ENCODE results near the gene CHCHD3.

CHCHD3 gene

GRCh38 chr7:132755538-132756483 is 326.1 kb downstream of the CHCHD3 start:
- in situ Hi-C loops (cut with HindIII; ENCODE audit: low pct_ligation_motif_present, low pct_unique_long_range_greater_than_20kb, low sequenced_read_pairs), result no loop called here
- no peak for DNase-seq

GRCh38 chr7:132752431-132752830 is 329.5 kb downstream of the CHCHD3 start:
- DNase-seq, result no peak
- in situ Hi-C loops (cut with HindIII; ENCODE audit: low pct_ligation_motif_present, low pct_unique_long_range_greater_than_20kb, low sequenced_read_pairs), result no loop called here

- in situ Hi-C loops (cut with HindIII; ENCODE audit: low pct_ligation_motif_present, low pct_unique_long_range_greater_than_20kb, low sequenced_read_pairs), result no loop called here
- DNase-seq, result no peak
These were observed 330.6 kb downstream of the CHCHD3 start for GRCh38 chr7:132751244-132751647.

- in situ Hi-C loops (cut with HindIII; ENCODE audit: low pct_ligation_motif_present, low pct_unique_long_range_greater_than_20kb, low sequenced_read_pairs), result no loop called here
These were observed 331.2 kb downstream of the CHCHD3 start for GRCh38 chr7:132750530-132751217.

GRCh38 chr7:132750096-132750495 is 331.8 kb downstream of the CHCHD3 start:
- in situ Hi-C loops (cut with HindIII; ENCODE audit: low pct_ligation_motif_present, low pct_unique_long_range_greater_than_20kb, low sequenced_read_pairs), result no loop called here
- DNase-seq, result no peak

More at GRCh38 chr7:132750530-132751217, 331.2 kb downstream of the CHCHD3 start:
- no peak for DNase-seq

GRCh38 chr7:132745510-132745909 is 336.4 kb downstream of the CHCHD3 start:
- no peak for DNase-seq
- in situ Hi-C loops (cut with HindIII; ENCODE audit: low pct_ligation_motif_present, low pct_unique_long_range_greater_than_20kb, low sequenced_read_pairs), result no loop called here

- DNase-seq, result no peak
These were observed 337.9 kb downstream of the CHCHD3 start for GRCh38 chr7:132743974-132744373.

GRCh38 chr7:132742189-132742612 is 339.7 kb downstream of the CHCHD3 start:
- no peak for DNase-seq

More at GRCh38 chr7:132743974-132744373, 337.9 kb downstream of the CHCHD3 start:
- in situ Hi-C loops (cut with HindIII; ENCODE audit: low pct_ligation_motif_present, low pct_unique_long_range_greater_than_20kb, low sequenced_read_pairs), result no loop called here

GRCh38 chr7:132740176-132740575 is 341.7 kb downstream of the CHCHD3 start:
- in situ Hi-C loops (cut with HindIII; ENCODE audit: low pct_ligation_motif_present, low pct_unique_long_range_greater_than_20kb, low sequenced_read_pairs), result no loop called here
- no peak for DNase-seq

More at GRCh38 chr7:132742189-132742612, 339.7 kb downstream of the CHCHD3 start:
- in situ Hi-C loops (cut with HindIII; ENCODE audit: low pct_ligation_motif_present, low pct_unique_long_range_greater_than_20kb, low sequenced_read_pairs), result no loop called here

- in situ Hi-C loops (cut with HindIII; ENCODE audit: low pct_ligation_motif_present, low pct_unique_long_range_greater_than_20kb, low sequenced_read_pairs), result no loop called here
- peak; percentile 25 for DNase-seq
These were observed 342.5 kb downstream of the CHCHD3 start for GRCh38 chr7:132739271-132739955.

- DNase-seq, result peak; percentile 64
These were observed 343.6 kb downstream of the CHCHD3 start for GRCh38 chr7:132738254-132738653.

GRCh38 chr7:132735476-132735875 is 346.4 kb downstream of the CHCHD3 start:
- in situ Hi-C loops (cut with HindIII; ENCODE audit: low pct_ligation_motif_present, low pct_unique_long_range_greater_than_20kb, low sequenced_read_pairs), result no loop called here
- DNase-seq, result no peak

More at GRCh38 chr7:132738254-132738653, 343.6 kb downstream of the CHCHD3 start:
- in situ Hi-C loops (cut with HindIII; ENCODE audit: low pct_ligation_motif_present, low pct_unique_long_range_greater_than_20kb, low sequenced_read_pairs), result no loop called here
